ENCODE data around the gene CLDN20. TPM values are rescaled to one million over a fixed set of nuclear protein-coding genes. Genes with fewer than 3 reads are reported as not detected.

CLDN20 gene
- total and polyA plus RNA-seq, 2 of the 4 experiments (the other 2 are of a cell fraction): not detected

DNA sequence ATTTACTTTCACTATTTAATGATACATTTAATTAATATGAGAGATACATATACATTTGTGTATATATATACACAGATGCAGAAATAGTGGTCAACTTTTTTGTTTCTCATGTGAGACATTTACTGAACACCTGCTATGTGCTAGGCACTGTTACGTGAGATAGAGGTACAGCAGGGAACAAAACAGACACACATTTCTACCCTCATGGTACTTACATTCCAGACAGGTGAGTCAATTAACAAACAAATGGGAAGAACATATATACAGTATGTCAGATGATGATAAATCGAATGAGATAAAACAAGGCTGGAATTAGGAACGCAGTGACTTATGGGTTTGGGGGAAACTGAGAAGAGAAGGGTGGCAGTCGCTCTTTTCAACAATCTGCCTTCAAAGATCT is 45.3 kb downstream of the CLDN20 start:
- H3K9ac ChIP-seq (ENCODE audit: low read depth, low read length): no peak overlapping the region
- H2BK20ac ChIP-seq (ENCODE audit: low read depth, low read length): 0 out of 2 replicates have a peak overlapping the region, but pooled peaks have one; percentile 15
- no peak overlapping the region for H2BK15ac ChIP-seq (ENCODE audit: low read depth, low read length)
- no peak overlapping the region for H3K4me3 ChIP-seq (ENCODE audit: insufficient read depth, low read depth, low read length)
- H2BK120ac ChIP-seq (ENCODE audit: low read depth, low read length): peak overlapping the region; percentile 49; the same call in 1 of the 2 replicates
- no peaks in the 10 kb centered on the region; the same call in none of the 2 replicates for H3K9me1 ChIP-seq (ENCODE audit: insufficient read depth, low read length)
- CTCF ChIA-PET: no interaction called here
- no TSS peak for BruUV-seq (replicated peaks)
- H3K18ac ChIP-seq (ENCODE audit: low read depth, low read length): no peak overlapping the region
- H2AK9ac ChIP-seq (replicated peaks; ENCODE audit: low read depth, low read length, poor library complexity): no peak overlapping the region
- H2BK5ac ChIP-seq (ENCODE audit: low read depth, low read length, poor library complexity, severe bottlenecking): peak overlapping the region; percentile 61
- intact Hi-C loops (cut with micrococcal nuclease): no loop called here
- ATAC-seq (ENCODE audit: low read depth) (no peak), DNase-seq (peak; percentile 23)
- in situ Hi-C loops (cut with MboI; ENCODE audit: low sequenced_read_pairs): no loop called here
- peaks cover 28 to 40% of the 10 kb centered on the region in 2 experiments for H3K79me1 ChIP-seq (ENCODE audit: low read depth in 1 of 2, low read length in 2 of 2)
- TF ChIP-seq, protein P1, sequence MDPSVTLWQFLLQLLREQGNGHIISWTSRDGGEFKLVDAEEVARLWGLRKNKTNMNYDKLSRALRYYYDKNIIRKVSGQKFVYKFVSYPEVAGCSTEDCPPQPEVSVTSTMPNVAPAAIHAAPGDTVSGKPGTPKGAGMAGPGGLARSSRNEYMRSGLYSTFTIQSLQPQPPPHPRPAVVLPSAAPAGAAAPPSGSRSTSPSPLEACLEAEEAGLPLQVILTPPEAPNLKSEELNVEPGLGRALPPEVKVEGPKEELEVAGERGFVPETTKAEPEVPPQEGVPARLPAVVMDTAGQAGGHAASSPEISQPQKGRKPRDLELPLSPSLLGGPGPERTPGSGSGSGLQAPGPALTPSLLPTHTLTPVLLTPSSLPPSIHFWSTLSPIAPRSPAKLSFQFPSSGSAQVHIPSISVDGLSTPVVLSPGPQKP (IDR thresholded peaks at IDR 0.05; ENCODE audit: borderline replicate concordance, low read depth, low read length): no peak
- TF ChIP-seq SMC3 (IDR thresholded peaks at IDR 0.05; ENCODE audit: low read depth, low read length): no peak
- no peak for TF ChIP-seq MAFK (IDR thresholded peaks at IDR 0.05; ENCODE audit: low read depth, low read length)
- TF ChIP-seq RCOR1 (IDR thresholded peaks at IDR 0.05; ENCODE audit: insufficient replicate concordance, low read length): no peak
- TF ChIP-seq RFX5 (IDR thresholded peaks at IDR 0.05; ENCODE audit: low read depth, low read length): no peak
- TF ChIP-seq, protein P2, sequence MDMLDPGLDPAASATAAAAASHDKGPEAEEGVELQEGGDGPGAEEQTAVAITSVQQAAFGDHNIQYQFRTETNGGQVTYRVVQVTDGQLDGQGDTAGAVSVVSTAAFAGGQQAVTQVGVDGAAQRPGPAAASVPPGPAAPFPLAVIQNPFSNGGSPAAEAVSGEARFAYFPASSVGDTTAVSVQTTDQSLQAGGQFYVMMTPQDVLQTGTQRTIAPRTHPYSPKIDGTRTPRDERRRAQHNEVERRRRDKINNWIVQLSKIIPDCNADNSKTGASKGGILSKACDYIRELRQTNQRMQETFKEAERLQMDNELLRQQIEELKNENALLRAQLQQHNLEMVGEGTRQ (IDR thresholded peaks at IDR 0.05; ENCODE audit: low read depth, low read length): no peak
- no peak for TF ChIP-seq CEBPB (IDR thresholded peaks at IDR 0.05; ENCODE audit: low read depth, low read length)
- no peak overlapping the region for H3K56ac ChIP-seq (ENCODE audit: extremely low read depth, insufficient read depth, low read length)
- H3K9me3 ChIP-seq (ENCODE audit: control insufficient read depth, insufficient read depth, low read length): no peaks in the 10 kb centered on the region
- no peak overlapping the region for H3K4me2 ChIP-seq (ENCODE audit: low read depth, low read length)
- dilution Hi-C loops (cut with HindIII; ENCODE audit: low sequenced_read_pairs, unreplicated experiment): no loop called here
- H3K23ac ChIP-seq (ENCODE audit: low read depth, low read length): no peak overlapping the region; the same call in 1 of the 2 replicates
- no peak overlapping the region for H4K8ac ChIP-seq (ENCODE audit: low read depth in 2 of 2, low read length in 2 of 2)
- H2AFZ ChIP-seq (replicated peaks; ENCODE audit: low read length, poor library complexity): no peak overlapping the region
- H3K27ac ChIP-seq (ENCODE audit: insufficient read depth, low read length): no peak overlapping the region
- H4K20me1 ChIP-seq (ENCODE audit: insufficient read depth, low read length): no peaks in the 10 kb centered on the region
- POLR2A ChIA-PET (ENCODE audit: unreplicated experiment): no interaction called here
- peaks cover 6% of the 10 kb centered on the region for H3K4me1 ChIP-seq (ENCODE audit: control insufficient read depth, insufficient read depth, low read length)
- H3K36me3 ChIP-seq (ENCODE audit: control insufficient read depth, insufficient read depth, low read length): peaks cover 2% of the 10 kb centered on the region; the same call in 1 of the 2 replicates
- no peak overlapping the region for H4K5ac ChIP-seq (ENCODE audit: low read depth, low read length)
- no peaks in the 10 kb centered on the region for H3K27me3 ChIP-seq (ENCODE audit: control insufficient read depth, insufficient read depth, low read length)
- H3K4ac ChIP-seq (ENCODE audit: low read depth, low read length): no peak overlapping the region
- peak overlapping the region; percentile 43; the same call in 1 of the 2 replicates for H2AK5ac ChIP-seq (ENCODE audit: low read depth, low read length)
- H4K91ac ChIP-seq (ENCODE audit: insufficient read depth, low read depth, low read length): 0 out of 2 replicates have a peak overlapping the region, but pooled peaks have one; percentile 21
- WGBS, 2 experiments (ENCODE audit: extremely low coverage in 2 of 2, insufficient read length in 1 of 2): no CpG with 5 or more reads among the region's 4 CpGs
- H3K14ac ChIP-seq (replicated peaks; ENCODE audit: low read depth, low read length): 0 out of 2 replicates have a peak overlapping the region, but pooled peaks have one; percentile 35

Data from IMR-90 (cell line).